GM19397 (cell line): ENCODE measurements around the gene BMP4.

Source experiments
- ATAC-seq: cut with Tn5 transposase; IDR thresholded peaks from one replicate; pipeline ENCODE4 v1.9.1; 2021; ENCODE audit warnings: mild to moderate bottlenecking, moderate library complexity; ENCODE audit not compliant: unreplicated experiment

BMP4 gene

DNA sequence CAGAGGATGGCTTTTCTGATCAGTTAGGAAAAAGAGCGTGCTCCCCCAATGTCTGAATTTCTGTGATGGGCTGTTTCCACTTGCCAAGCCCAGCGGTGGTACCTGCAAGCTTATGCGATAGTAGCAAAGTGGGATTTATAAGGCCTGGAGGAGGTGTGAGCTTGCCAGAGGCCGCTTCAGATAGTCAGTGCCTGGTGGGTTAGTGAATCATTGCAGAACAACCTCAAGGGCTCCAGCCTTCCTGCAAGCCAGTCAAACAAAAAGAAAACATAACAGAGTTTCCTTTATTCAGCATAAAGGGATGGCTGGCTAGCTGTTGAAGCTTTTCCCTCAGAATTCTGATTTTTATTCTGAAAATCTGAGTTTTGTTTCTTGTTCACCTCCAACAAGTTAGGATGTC lies 7.6 kb upstream of the BMP4 start:
- no peak for ATAC-seq

- ATAC-seq: no peak
Observed at GRCh38 chr14:53963320-53964227, 6.9 kb upstream of the BMP4 start.

- ATAC-seq: no peak
Observed at GRCh38 chr14:53962953-53963319, 6.3 kb upstream of the BMP4 start.

- no peak for ATAC-seq
Observed at GRCh38 chr14:53958628-53959027, 2.0 kb upstream of the BMP4 start.

DNA sequence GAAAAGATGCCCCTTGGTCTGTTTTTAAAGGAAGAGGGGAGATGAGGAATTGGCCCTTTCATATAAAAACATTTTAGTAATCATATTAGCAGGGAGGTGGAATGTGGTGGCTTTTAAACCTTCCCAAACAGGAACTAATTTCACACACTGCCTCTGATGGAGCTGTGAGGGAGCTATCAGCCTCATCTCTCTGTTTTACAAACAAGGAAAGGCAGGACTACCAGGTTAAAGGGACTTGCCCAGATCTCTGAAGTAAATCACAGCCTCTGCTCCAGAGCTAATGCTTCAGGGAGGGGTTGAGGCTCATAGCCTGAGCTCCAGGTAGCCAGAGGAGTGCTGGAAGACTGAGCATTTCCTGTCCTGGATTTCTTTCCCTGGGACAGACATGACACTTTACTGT lies 1.1 kb upstream of the BMP4 start:
- ATAC-seq: no peak

- no peak for ATAC-seq
Observed at GRCh38 chr14:53955671-53956426, 776 bp downstream of the BMP4 start.

DNA sequence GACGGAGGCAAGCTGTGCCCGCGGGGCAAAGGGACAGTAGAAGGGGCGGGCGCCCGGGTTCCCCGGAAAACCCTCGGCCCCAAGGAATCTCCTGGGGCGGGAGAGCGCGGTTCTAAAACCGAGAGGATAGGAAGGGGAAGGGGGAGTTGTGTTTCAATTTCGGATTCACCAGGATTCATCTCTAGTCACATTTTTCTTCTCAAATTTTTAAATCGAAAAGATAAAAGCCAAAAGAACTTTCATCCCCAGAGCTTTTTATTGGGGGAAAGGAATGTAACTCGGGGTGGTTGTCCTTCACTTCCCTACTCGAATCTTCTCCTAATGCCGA lies 1.4 kb downstream of the BMP4 start:
- ATAC-seq: no peak

DNA sequence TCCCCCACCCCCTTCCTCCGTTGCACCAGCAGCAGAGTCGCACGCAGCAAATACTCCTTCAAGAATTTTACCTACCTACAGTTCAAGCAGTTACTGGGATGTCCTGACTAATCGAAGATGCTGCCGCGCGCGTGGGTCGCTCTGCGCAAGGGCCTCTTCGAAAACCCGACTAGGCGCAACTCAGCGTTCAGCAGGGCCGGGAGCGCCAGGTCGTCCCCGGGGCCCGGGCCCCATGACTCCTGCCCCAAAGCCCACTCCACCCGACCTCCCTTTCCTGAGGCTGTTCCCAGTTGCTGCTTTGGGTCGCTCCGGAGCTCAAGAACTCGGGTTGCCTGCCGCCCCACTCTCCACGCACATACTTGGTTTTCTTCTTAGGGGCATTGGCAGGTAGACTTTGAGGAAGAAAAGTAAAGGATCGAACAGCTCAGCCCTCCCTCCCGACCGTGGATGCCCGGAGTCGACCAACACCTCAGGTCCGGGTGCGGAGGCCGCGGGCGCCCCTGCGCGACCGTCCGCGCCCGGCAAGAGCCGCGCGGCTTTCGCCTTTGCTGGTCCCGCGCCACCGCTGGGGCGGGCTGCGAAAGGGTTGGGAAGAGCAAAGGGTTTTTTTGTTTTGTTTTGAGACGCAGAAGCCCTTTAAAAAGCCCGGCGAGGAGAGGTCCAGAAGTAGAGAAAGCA lies 1.9 kb downstream of the BMP4 start:
- no peak for ATAC-seq

- no peak for ATAC-seq
Observed at GRCh38 chr14:53953828-53954550, 2.6 kb downstream of the BMP4 start.

DNA sequence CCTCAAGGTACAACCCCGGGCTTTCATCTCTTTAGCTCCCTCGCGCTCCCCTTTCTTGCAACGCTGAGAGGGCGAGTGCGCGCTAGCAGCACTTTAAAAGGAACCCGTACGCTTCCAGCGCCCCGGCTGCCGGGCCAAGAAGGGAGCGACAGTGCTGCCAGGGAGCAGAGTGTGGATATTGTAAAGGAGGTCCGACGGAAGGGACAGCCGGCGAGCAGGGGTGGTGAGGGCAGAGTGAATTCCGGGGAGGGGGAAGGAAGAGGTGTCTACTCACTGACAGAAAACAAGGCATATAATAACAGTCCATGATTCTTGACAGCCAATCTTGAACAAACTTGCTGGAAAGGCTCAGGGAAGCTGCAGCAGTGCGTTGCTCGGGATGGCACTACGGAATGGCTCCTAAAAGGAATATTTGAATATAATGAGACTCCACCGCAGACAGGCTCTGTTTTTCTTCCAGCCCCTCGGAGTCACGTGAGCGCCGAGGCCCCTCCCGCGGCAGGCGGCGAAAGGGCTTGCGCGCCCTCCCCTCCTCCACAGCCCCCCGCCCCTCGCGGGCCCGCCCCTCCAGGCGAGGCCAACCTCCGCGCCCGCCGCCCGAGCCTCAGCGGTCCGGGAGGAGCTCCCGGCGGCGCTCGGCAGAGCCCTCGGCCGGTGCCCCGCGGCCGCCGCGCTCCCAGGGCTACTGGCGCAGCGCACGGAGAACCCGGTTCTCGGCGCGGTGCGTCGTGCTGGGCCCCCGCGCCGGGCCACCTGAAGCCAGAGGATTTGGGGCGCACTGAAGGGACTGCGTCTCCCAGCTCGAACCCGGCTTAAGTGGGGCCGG lies 3.4 kb downstream of the BMP4 start:
- no peak for ATAC-seq

- ATAC-seq: no peak
Observed at GRCh38 chr14:53952533-53952932, 4.1 kb downstream of the BMP4 start.

- no peak for ATAC-seq
Observed at GRCh38 chr14:53951627-53952303, 4.9 kb downstream of the BMP4 start.

GRCh38 chr14:53951243-53951626 lies 5.4 kb downstream of the BMP4 start:
- no peak for ATAC-seq

DNA sequence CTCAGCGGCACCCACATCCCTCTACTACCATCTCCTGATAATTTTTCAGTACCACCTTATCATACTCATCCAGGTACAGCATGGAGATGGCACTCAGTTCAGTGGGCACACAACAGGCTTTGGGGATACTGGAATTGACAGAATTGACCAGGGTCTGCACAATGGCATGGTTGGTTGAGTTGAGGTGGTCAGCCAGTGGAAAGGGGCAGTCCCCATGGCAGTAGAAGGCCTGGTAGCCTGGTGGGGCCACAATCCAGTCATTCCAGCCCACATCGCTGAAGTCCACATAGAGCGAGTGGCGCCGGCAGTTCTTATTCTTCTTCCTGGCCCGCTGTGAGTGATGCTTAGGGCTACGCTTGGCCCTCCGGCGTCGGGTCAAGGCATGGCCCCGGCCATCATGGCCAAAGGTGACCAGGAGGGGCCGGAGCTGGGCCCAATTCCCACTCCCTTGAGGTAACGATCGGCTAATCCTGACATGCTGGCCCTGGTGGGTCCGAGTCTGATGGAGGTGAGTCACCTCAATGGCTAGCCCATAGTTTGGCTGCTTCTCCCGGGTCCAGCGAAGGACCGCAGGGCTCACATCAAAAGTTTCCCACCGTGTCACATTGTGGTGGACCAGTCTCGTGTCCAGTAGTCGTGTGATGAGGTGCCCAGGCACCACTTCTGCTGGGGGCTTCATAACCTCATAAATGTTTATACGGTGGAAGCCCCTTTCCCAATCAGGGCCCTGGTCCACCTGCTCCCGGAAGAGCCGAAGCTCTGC lies 6.4 kb downstream of the BMP4 start:
- ATAC-seq: no peak

GRCh38 chr14:53949201-53949600 lies 7.4 kb downstream of the BMP4 start:
- no peak for ATAC-seq

DNA sequence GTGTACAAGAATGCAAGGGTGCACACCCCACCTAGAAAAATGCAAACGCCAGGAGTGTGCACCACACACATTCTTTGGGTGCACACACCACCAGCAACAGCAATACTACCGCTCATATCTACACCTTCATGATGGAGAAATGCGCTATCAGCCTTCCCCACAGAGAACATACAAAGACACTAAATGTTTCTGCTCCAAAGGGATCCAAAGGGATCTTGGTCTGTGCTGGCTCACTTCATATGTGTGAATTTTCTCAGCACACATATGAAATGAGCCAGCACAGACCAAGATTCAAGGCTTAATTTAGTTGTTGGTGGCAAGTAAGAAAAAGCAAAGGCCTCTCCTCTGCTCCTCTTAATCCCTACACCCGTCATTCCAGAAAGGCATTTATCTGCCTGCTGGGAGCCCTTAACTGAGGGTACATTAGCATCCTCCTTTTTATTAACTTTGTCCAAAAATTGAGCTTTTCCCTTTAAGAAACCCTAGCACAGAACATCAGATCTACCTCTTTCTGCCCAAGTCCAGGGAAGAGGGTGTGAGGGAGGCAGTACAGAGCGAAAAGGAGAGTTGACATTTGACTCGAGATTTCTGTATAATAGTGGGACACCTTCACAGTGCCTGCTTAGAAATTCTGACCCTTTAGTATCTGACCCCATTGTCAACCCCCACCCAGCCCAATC lies 8.3 kb downstream of the BMP4 start:
- no peak for ATAC-seq

DNA sequence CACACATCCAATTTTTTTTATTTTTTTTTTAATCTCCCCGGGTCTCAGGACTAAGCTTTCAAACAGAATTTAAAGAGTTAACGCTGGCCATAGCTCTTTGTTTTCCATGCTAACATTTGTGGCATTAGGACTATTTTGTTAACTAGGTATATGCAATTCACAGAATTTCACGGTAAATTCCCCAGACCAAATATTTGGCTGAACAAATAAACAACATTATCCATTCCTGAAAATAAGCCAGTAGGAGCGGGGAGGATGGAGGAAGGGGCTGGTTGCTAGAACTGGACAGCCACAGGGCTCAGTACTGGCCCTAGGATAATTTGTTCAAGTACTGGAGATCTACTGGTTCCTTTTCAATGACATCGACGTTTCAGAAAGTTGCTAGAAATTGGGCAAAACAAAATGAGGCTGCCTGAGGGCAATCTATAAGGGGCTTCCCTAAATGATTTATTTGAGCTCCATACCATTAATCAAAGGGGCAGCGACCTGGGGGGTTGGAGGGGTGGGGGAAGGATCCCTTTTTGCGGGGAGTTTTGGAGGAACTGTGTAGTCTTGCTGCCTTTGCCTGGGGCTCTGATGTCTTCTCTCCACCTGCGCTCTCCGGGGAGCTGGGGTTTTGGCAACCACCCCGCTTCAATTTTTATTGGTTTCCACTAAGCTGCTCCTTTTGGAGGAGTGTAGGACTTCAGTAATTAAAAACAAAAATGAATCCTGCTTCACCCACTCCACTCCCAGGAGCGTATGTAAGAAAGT lies 9.0 kb downstream of the BMP4 start:
- no peak for ATAC-seq

- no peak for ATAC-seq
Observed at GRCh38 chr14:53947094-53947445, 9.6 kb downstream of the BMP4 start.
